ENCODE results near the gene POLR2E. TPM values are rescaled to one million over a fixed set of nuclear protein-coding genes. Genes with fewer than 3 reads are reported as not detected.

POLR2E gene
- total and polyA plus RNA-seq, 4 donors: 51.8 to 211 (median 171) TPM

GRCh38 chr19:1091544-1092175 lies 3.5 kb downstream of the POLR2E start:
- no peak for TF ChIP-seq MAX (IDR thresholded peaks at IDR 0.05)
- TF ChIP-seq NR2F2 (IDR thresholded peaks at IDR 0.05): no peak
- no peak for TF ChIP-seq GABPA (IDR thresholded peaks at IDR 0.05 in 1 of 2, conservative IDR thresholded peaks at IDR 0.05 in 1 of 2)
- TF ChIP-seq RXRA (IDR thresholded peaks at IDR 0.05): no peak
- no peak for TF ChIP-seq HNF4A (conservative IDR thresholded peaks at IDR 0.05)
- TF ChIP-seq, protein P1, sequence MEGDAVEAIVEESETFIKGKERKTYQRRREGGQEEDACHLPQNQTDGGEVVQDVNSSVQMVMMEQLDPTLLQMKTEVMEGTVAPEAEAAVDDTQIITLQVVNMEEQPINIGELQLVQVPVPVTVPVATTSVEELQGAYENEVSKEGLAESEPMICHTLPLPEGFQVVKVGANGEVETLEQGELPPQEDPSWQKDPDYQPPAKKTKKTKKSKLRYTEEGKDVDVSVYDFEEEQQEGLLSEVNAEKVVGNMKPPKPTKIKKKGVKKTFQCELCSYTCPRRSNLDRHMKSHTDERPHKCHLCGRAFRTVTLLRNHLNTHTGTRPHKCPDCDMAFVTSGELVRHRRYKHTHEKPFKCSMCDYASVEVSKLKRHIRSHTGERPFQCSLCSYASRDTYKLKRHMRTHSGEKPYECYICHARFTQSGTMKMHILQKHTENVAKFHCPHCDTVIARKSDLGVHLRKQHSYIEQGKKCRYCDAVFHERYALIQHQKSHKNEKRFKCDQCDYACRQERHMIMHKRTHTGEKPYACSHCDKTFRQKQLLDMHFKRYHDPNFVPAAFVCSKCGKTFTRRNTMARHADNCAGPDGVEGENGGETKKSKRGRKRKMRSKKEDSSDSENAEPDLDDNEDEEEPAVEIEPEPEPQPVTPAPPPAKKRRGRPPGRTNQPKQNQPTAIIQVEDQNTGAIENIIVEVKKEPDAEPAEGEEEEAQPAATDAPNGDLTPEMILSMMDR (IDR thresholded peaks at IDR 0.05; ENCODE audit: low read depth, low read length, missing input control): no peak
- no peak for TF ChIP-seq HNF4G (IDR thresholded peaks at IDR 0.05)
- no peak for TF ChIP-seq ZBTB33 (IDR thresholded peaks at IDR 0.05)
- TF ChIP-seq YY1 (IDR thresholded peaks at IDR 0.05): no peak
- TF ChIP-seq, protein P2, sequence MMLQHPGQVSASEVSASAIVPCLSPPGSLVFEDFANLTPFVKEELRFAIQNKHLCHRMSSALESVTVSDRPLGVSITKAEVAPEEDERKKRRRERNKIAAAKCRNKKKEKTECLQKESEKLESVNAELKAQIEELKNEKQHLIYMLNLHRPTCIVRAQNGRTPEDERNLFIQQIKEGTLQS (IDR thresholded peaks at IDR 0.05): no peak
- TF ChIP-seq EGR1 (IDR thresholded peaks at IDR 0.05; ENCODE audit: low read depth in 2 of 2): no peak
- no peak for TF ChIP-seq JUND (IDR thresholded peaks at IDR 0.05)
- no peak for TF ChIP-seq TAF1 (conservative IDR thresholded peaks at IDR 0.05)
- no peak for TF ChIP-seq REST (IDR thresholded peaks at IDR 0.05)
- no peak for TF ChIP-seq FOXA1 (IDR thresholded peaks at IDR 0.05)
- no peak for TF ChIP-seq RAD21 (IDR thresholded peaks at IDR 0.05)
- TF ChIP-seq FOXA2 (IDR thresholded peaks at IDR 0.05): no peak
- TF ChIP-seq SP1 (IDR thresholded peaks at IDR 0.05): no peak
- no peak for DNase-seq (ENCODE audit: low spot score)
- peaks cover 9 to 27% (median 20%) of the 10 kb centered on the region in 4 donors for H3K36me3 ChIP-seq (ENCODE audit: control insufficient read depth in 4 of 4, insufficient read depth in 3 of 4, low read depth in 1 of 4, low read length in 3 of 4)
- H3K9ac ChIP-seq (ENCODE audit: low read depth in 1 of 2, low read length in 2 of 2): no peak overlapping the region
- no peak overlapping the region for H3K27ac ChIP-seq (ENCODE audit: low read depth in 1 of 2, low read length in 2 of 2)
- H3K27me3 ChIP-seq (ENCODE audit: control insufficient read depth in 4 of 4, insufficient read depth in 4 of 4, low read length in 3 of 4): no peaks in the 10 kb centered on the region
- H3K4me1 ChIP-seq (ENCODE audit: control insufficient read depth in 4 of 4, insufficient read depth in 4 of 4, low read length in 3 of 4): peaks cover 3 to 39% (median 22%) of the 10 kb centered on the region in 4 donors
- no peaks in the 10 kb centered on the region for H3K9me3 ChIP-seq (ENCODE audit: control insufficient read depth in 4 of 4, low read length in 3 of 4)
- WGBS: 91% methylated on average over 27 of the region's 27 CpGs
- H3K4me3 ChIP-seq (ENCODE audit: low read depth in 1 of 3, low read length in 3 of 3): no peak overlapping the region
